Measurements from ENCODE around the gene GRWD1.

Gene GRWD1

DNA sequence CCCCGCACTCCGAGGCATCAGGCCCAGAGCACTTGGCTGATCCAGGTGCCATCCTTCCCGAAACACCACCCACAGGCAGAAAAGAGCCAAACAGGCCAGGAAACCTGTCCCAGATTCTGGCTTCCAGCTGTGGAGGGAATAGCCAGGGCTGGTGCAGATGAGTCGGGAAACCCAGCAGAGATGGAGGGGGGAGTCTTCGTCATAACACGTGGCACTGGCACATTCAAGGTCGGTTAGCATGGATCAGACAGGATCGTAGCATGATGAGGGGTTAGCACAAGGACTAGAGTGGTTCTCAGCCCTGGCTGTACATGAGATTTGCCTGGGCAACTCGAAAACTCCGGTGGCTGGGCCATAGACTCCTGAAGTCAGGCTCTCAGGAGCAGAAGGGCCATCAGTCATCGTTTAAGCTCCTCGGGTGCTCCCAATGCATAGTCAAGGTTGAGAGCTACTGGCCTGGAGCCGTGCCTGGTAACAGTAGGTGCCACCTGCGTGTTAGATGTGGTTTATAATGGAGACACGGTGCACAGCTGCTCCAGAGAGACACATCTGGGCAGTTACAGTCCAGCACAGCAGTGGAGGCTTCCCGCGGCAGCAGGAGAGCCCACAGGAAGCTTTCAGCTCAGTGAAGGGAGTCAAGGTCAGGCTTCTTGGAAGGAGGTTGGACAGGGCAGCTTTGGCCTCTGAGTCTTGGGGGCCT is 29.7 kb downstream of the GRWD1 start:
- no CpG with 5 or more reads among the region's 17 CpGs for WGBS (ENCODE audit: extremely low coverage, insufficient coverage, low lambda C conversion rate)

DNA sequence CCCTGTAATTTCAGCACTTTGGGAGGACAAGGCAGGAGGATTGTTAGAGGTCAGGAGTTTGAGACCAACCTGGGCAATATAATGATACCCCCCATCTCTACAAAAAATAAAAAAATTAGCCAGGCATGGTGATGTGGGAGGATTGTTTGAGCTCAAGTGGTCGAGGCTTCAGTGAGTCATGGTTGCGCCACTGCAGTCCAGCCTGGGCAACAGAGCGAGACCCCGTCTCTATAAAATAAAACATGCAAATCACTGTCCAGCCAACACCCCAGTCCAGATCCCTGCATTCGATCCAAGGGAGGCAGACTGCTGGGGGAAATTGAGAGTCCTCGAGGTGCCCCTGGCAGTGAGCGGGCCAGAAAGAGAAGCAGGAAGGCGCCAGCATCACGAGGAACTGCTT is 30.4 kb downstream of the GRWD1 start:
- H3K4ac ChIP-seq (ENCODE audit: low read depth, low read length): no peak overlapping the region
- H3K36me3 ChIP-seq (ENCODE audit: control insufficient read depth, insufficient read depth, low read length): peaks cover 36% of the 10 kb centered on the region
- H3K56ac ChIP-seq (ENCODE audit: low read length): no peak overlapping the region
- DNase-seq: no peak
- no peaks in the 10 kb centered on the region for H3K27me3 ChIP-seq (ENCODE audit: insufficient read depth, low read length, poor library complexity)
- no peak overlapping the region for H2BK5ac ChIP-seq (ENCODE audit: low read length)
- no peak overlapping the region for H3K18ac ChIP-seq (ENCODE audit: low read length)
- no peak overlapping the region for H3K27ac ChIP-seq (ENCODE audit: low read depth, low read length)
- no peaks in the 10 kb centered on the region for H3K79me2 ChIP-seq (ENCODE audit: control insufficient read depth, insufficient read depth, low read length)
- H3K23ac ChIP-seq (ENCODE audit: low read length): no peak overlapping the region
- H3K4me1 ChIP-seq (ENCODE audit: control insufficient read depth, low read depth, low read length): no peaks in the 10 kb centered on the region
- H3K9ac ChIP-seq (ENCODE audit: low read length): no peak overlapping the region
- H3K4me2 ChIP-seq (ENCODE audit: low read length): no peak overlapping the region
- no peak overlapping the region for H3K4me3 ChIP-seq (ENCODE audit: low read length)
- no peak overlapping the region for H2BK120ac ChIP-seq (ENCODE audit: low read depth, low read length)
- H4K8ac ChIP-seq (ENCODE audit: low read depth, low read length): no peak overlapping the region
- WGBS (ENCODE audit: extremely low coverage, insufficient coverage, low lambda C conversion rate): no CpG with 5 or more reads among the region's 9 CpGs
- no peak overlapping the region for H4K5ac ChIP-seq (ENCODE audit: low read length)
- H2BK15ac ChIP-seq (replicated peaks; ENCODE audit: low read depth): no peak overlapping the region
- peaks cover 7% of the 10 kb centered on the region for H3K79me1 ChIP-seq (ENCODE audit: low read length)
- no peak overlapping the region for H2AK5ac ChIP-seq (ENCODE audit: low read length)

More for the DNA sequence above, 29.7 kb downstream of the GRWD1 start:
- no peaks in the 10 kb centered on the region for H3K79me2 ChIP-seq (ENCODE audit: control insufficient read depth, insufficient read depth, low read length)
- H3K9ac ChIP-seq (ENCODE audit: low read length): no peak overlapping the region
- peaks cover 36% of the 10 kb centered on the region for H3K36me3 ChIP-seq (ENCODE audit: control insufficient read depth, insufficient read depth, low read length)
- no peak overlapping the region for H3K23ac ChIP-seq (ENCODE audit: low read length)
- no peak overlapping the region for H4K8ac ChIP-seq (ENCODE audit: low read depth, low read length)
- no peak overlapping the region for H2BK5ac ChIP-seq (ENCODE audit: low read length)
- H3K27ac ChIP-seq (ENCODE audit: low read depth, low read length): no peak overlapping the region
- H3K27me3 ChIP-seq (ENCODE audit: insufficient read depth, low read length, poor library complexity): no peaks in the 10 kb centered on the region
- H3K4me2 ChIP-seq (ENCODE audit: low read length): no peak overlapping the region
- no peak overlapping the region for H3K18ac ChIP-seq (ENCODE audit: low read length)
- DNase-seq: no peak
- H4K5ac ChIP-seq (ENCODE audit: low read length): no peak overlapping the region
- H3K79me1 ChIP-seq (ENCODE audit: low read length): peaks cover 12% of the 10 kb centered on the region
- no peak overlapping the region for H3K4me3 ChIP-seq (ENCODE audit: low read length)
- H3K56ac ChIP-seq (ENCODE audit: low read length): no peak overlapping the region
- H3K4me1 ChIP-seq (ENCODE audit: control insufficient read depth, low read depth, low read length): no peaks in the 10 kb centered on the region
- H2BK120ac ChIP-seq (ENCODE audit: low read depth, low read length): no peak overlapping the region
- no peak overlapping the region for H2AK5ac ChIP-seq (ENCODE audit: low read length)
- H2BK15ac ChIP-seq (replicated peaks; ENCODE audit: low read depth): no peak overlapping the region
- H3K4ac ChIP-seq (ENCODE audit: low read depth, low read length): no peak overlapping the region

DNA sequence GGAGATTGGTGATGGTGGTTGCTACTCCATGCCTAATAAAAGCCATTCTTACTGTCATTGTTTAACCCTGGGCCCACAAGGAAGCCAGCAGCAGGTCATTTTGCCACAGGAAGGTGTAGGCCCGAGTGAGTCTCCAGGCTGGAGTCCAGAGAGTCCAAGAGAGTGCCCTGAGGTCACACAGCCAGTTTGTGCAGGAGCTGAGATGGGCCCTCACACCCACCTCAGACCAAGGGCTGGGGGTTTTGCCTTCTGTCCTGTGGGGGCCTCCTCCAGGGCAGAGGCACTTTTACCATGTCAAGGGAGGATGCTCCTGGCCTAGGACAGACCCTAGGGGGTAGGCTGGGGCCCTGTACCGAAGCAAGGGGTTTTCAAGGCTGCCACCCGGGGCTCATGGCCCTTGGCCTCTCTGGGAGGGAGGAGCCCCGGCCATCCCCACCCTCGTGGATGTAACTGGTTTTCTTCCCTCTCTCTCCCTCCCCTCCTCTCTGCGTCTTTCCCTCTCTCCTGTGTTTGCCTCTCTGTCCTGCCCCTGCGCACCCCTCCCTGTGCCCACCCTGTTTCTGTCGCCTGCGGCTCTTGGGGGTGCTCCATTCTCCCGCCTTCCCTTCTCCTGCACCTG is 31.4 kb downstream of the GRWD1 start:
- peaks cover 34% of the 10 kb centered on the region for H3K36me3 ChIP-seq (ENCODE audit: control insufficient read depth, insufficient read depth, low read length)
- H2AK5ac ChIP-seq (ENCODE audit: low read length): no peak overlapping the region
- no peaks in the 10 kb centered on the region for H3K79me2 ChIP-seq (ENCODE audit: control insufficient read depth, insufficient read depth, low read length)
- H2BK15ac ChIP-seq (replicated peaks; ENCODE audit: low read depth): no peak overlapping the region
- DNase-seq: no peak
- H3K4me1 ChIP-seq (ENCODE audit: control insufficient read depth, low read depth, low read length): no peaks in the 10 kb centered on the region
- H4K5ac ChIP-seq (ENCODE audit: low read length): no peak overlapping the region
- no peak overlapping the region for H3K4me2 ChIP-seq (ENCODE audit: low read length)
- H3K4ac ChIP-seq (ENCODE audit: low read depth, low read length): no peak overlapping the region
- WGBS (ENCODE audit: extremely low coverage, insufficient coverage, low lambda C conversion rate): no CpG with 5 or more reads among the region's 10 CpGs
- H3K56ac ChIP-seq (ENCODE audit: low read length): no peak overlapping the region
- no peak overlapping the region for H3K27ac ChIP-seq (ENCODE audit: low read depth, low read length)
- H3K4me3 ChIP-seq (ENCODE audit: low read length): no peak overlapping the region
- H2BK120ac ChIP-seq (ENCODE audit: low read depth, low read length): no peak overlapping the region
- H3K27me3 ChIP-seq (ENCODE audit: insufficient read depth, low read length, poor library complexity): no peaks in the 10 kb centered on the region
- peaks cover 5% of the 10 kb centered on the region for H3K79me1 ChIP-seq (ENCODE audit: low read length)
- no peak overlapping the region for H3K23ac ChIP-seq (ENCODE audit: low read length)
- no peak overlapping the region for H4K8ac ChIP-seq (ENCODE audit: low read depth, low read length)
- no peak overlapping the region for H2BK5ac ChIP-seq (ENCODE audit: low read length)
- no peak overlapping the region for H3K9ac ChIP-seq (ENCODE audit: low read length)
- no peak overlapping the region for H3K18ac ChIP-seq (ENCODE audit: low read length)

DNA sequence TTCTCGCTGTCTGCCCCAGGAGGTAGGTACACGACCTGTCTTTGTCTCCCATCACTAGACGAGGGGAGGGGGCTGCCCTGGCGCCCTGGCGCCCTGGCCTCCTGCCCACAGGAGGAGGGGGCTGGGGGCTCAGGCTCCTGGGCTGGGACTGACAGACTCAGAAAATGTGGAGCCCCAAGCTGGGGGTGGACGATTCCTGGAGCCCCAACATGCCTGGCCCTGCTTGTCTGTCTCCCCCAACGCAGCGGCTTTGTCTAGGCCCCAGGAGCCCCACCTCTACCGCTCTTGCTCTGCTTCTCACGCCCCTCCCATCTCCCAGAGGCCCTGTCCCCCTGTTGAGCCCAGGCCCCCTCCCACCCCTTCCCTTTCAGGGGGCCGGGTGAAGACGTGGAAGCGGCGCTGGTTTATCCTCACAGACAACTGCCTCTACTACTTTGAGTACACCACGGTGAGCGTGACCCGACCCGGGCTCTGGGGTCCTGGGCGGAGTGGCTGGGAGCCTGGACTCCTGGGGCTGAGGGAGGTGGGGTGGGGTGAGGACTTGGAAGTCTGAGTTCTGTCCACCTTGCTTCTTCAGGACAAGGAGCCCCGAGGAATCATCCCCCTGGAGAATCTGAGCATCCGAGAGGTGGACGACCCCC is 32.0 kb downstream of the GRWD1 start:
- no peak overlapping the region for H2BK5ac ChIP-seq (ENCODE audit: low read length)
- no peak overlapping the region for H2BK120ac ChIP-seq (ENCODE audit: low read depth, low read length)
- no peak overlapping the region for H3K9ac ChIP-seq (ENCODE audit: low read length)
- no peaks in the 10 kb centered on the region for H3K79me2 ChIP-seq (ENCODE audit: control insufficient read depth, insufficient read depth, low read length)
- peaks cover 30% of the 10 kb centered on the region for H3K36me3 ChIP-seq (ENCODE audit: control insufficient read depth, insufficient read depth, low read length)
- no peaks in the 10 kb centered on the region for H3K4me1 ChIP-seq (ENCODE audit: control insufficient read depth, low read depth, low read length)
- no peak overlapping the region for H3K56ac ChIP-seq (ENCODE audit: low read length)
- H2AK5ac ChIP-seq (ENCODE audit: low read length): no peak overlapping the region
- H3K23ac ChIP-seq (ENCODE audit: low read length): no peak overlapping the region
- no peak overlapping the region for H4K5ac ChIP-seq (ENCODE audit: low read length)
- no CpG with 5 or more reads among the region's 22 CpGs for WGBS (ENCODE audit: extremely low coverage, insufficient coverage, low lambda C conversion rate)
- H3K18ac ChIP-seq (ENCODE audit: low read length): no peak overlapping the region
- no peaks in the 10 kb centered on the region for H3K27me3 ChIP-seq (ENCODE audit: insufficient read depth, low read length, poor library complexity)
- H3K4me3 ChIP-seq (ENCODE audit: low read length): no peak overlapping the region
- H3K4ac ChIP-seq (ENCODE audit: low read depth, low read length): no peak overlapping the region
- no peak overlapping the region for H2BK15ac ChIP-seq (replicated peaks; ENCODE audit: low read depth)
- no peak for DNase-seq
- peaks cover 3% of the 10 kb centered on the region for H3K79me1 ChIP-seq (ENCODE audit: low read length)
- no peak overlapping the region for H3K27ac ChIP-seq (ENCODE audit: low read depth, low read length)
- no peak overlapping the region for H4K8ac ChIP-seq (ENCODE audit: low read depth, low read length)
- H3K4me2 ChIP-seq (ENCODE audit: low read length): no peak overlapping the region

DNA sequence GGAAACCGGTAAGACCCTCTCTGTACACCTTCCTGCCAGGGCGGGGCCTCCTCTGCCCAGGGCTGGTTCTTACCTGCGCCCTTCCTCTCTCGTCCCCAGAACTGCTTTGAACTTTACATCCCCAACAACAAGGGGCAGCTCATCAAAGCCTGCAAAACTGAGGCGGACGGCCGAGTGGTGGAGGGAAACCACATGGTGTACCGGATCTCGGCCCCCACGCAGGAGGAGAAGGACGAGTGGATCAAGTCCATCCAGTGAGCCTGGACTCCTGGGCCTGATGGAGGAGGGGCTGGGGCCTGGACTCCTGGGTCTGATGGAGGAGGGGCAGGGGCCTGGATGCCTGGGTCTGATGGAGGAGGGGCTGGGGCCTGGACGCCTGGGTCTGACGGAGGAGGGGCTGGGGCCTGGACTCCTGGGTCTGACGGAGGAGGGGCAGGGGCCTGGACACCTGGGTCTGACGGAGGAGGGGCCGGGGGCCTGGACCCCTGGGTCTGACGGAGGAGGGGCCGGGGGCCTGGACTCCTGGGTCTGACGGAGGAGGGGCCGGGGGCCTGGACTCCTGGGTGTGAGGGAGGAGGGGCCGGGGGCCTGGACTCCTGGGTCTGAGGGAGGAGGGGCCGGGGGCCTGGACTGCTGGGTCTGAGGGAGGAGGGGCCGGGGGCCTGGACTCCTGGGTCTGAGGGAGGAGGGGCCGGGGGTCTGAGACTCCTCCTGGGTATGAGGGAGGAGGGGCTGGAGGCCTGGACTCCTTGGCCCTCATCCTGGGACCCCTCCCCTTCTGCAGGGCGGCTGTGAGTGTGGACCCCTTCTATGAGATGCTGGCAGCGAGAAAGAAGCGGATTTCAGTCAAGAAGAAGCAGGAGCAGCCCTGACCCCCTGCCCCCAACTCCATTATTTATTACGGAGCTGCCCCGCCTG is 32.8 kb downstream of the GRWD1 start:
- no peak overlapping the region for H3K23ac ChIP-seq (ENCODE audit: low read length)
- no peak overlapping the region for H2AK5ac ChIP-seq (ENCODE audit: low read length)
- no peak overlapping the region for H4K5ac ChIP-seq (ENCODE audit: low read length)
- no peak overlapping the region for H3K9ac ChIP-seq (ENCODE audit: low read length)
- H2BK15ac ChIP-seq (replicated peaks; ENCODE audit: low read depth): no peak overlapping the region
- no peaks in the 10 kb centered on the region for H3K79me1 ChIP-seq (ENCODE audit: low read length)
- H3K36me3 ChIP-seq (ENCODE audit: control insufficient read depth, insufficient read depth, low read length): peaks cover 25% of the 10 kb centered on the region
- no peak overlapping the region for H4K8ac ChIP-seq (ENCODE audit: low read depth, low read length)
- no peak overlapping the region for H2BK5ac ChIP-seq (ENCODE audit: low read length)
- H3K4ac ChIP-seq (ENCODE audit: low read depth, low read length): no peak overlapping the region
- no peak overlapping the region for H2BK120ac ChIP-seq (ENCODE audit: low read depth, low read length)
- no peak overlapping the region for H3K4me2 ChIP-seq (ENCODE audit: low read length)
- H3K4me3 ChIP-seq (ENCODE audit: low read length): no peak overlapping the region
- H3K56ac ChIP-seq (ENCODE audit: low read length): no peak overlapping the region
- H3K4me1 ChIP-seq (ENCODE audit: control insufficient read depth, low read depth, low read length): no peaks in the 10 kb centered on the region
- no peak overlapping the region for H3K27ac ChIP-seq (ENCODE audit: low read depth, low read length)
- no CpG with 5 or more reads among the region's 29 CpGs for WGBS (ENCODE audit: extremely low coverage, insufficient coverage, low lambda C conversion rate)
- DNase-seq: no peak
- H3K27me3 ChIP-seq (ENCODE audit: insufficient read depth, low read length, poor library complexity): no peaks in the 10 kb centered on the region
- H3K18ac ChIP-seq (ENCODE audit: low read length): no peak overlapping the region
- no peaks in the 10 kb centered on the region for H3K79me2 ChIP-seq (ENCODE audit: control insufficient read depth, insufficient read depth, low read length)

Measured in mesendoderm (in vitro differentiated cells).